Measurements from ENCODE around the gene TMTC2.
"Not testable (repeated sequence)": the region's sequence is repeated elsewhere in the genome, so short reads cannot be mapped to it uniquely, and the experiment has no call there.

TMTC2 gene

DNA sequence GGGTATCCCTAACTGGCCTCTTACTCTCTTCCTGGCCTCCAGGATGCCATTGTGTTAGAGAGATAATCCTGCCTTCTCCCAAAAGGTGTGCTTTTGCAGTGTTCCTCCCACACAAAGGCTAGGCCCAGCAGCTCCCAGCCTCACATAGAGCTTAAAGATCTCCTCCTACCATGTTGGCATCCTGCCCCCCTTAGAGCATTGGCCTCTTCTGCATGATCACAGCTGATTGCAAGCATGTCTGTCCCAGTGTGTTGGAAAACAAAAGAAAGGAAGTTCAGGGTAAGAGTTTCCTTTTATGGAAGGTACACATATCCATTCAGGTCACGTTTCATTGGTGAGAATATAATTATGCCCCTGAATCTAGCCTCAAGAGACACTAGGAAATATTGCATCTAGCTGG lies 405.4 kb downstream of the TMTC2 start:
- Mint-ChIP-seq H3K9me3 (ENCODE audit: low read depth) (peaks cover 3% of the 10 kb centered on the region), H3K27ac (no peak overlapping the region), H3K27me3 (no peaks in the 10 kb centered on the region), H3K36me3 (peaks cover 3% of the 10 kb centered on the region), H3K4me1 (ENCODE audit: low read depth) (no peaks in the 10 kb centered on the region), H3K4me3 (no peak overlapping the region)

DNA sequence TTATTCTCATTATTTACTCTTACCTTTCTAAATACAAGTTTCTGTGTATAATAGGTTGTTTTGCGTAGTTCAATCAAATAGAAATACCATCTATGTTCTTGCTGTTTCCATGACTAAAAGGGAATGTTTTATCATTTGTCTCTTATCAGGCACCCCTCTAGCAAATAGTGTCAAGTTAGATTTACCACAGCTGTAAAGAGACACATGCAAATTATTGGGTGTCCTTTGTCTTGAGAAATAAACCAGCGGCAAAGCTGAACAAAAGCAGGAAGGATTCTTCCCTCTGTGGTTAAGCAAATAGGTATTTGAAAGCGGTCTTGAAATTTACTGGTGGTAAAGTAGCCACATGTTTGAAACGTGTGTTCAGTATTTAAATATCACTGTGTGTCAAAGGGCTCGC lies 405.9 kb downstream of the TMTC2 start:
- H3K9me3 Mint-ChIP-seq (ENCODE audit: low read depth), result peaks cover 3% of the 10 kb centered on the region
- peaks cover 3% of the 10 kb centered on the region for H3K36me3 Mint-ChIP-seq
- H3K27ac Mint-ChIP-seq, result no peak overlapping the region
- H3K27me3 Mint-ChIP-seq, result no peaks in the 10 kb centered on the region
- no peak overlapping the region for H3K4me3 Mint-ChIP-seq
- H3K4me1 Mint-ChIP-seq (ENCODE audit: low read depth), result no peaks in the 10 kb centered on the region

DNA sequence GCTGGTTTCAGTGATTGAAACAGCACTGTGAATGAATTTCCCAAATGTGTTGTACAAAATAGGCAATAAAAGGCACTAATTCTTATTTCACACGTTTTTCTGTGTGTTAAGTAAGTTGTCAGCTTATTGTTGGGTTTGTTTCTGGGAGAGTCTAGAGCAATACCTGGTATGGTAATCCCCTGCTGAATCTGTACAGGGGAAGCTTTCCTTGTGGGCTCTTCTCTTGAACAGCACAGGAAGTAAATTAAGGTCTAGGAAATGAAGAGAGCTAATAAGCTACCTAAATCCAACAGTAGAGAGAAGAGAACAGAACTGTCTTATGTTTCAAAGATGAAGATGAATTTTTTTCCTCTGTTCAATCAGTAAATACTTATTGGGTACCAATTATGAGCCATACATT lies 406.7 kb downstream of the TMTC2 start:
- Mint-ChIP-seq H3K4me3 (no peak overlapping the region), H3K4me1 (ENCODE audit: low read depth) (no peaks in the 10 kb centered on the region), H3K9me3 (ENCODE audit: low read depth) (peaks cover 3% of the 10 kb centered on the region), H3K27ac (no peak overlapping the region), H3K36me3 (peaks cover 3% of the 10 kb centered on the region), H3K27me3 (no peaks in the 10 kb centered on the region)

DNA sequence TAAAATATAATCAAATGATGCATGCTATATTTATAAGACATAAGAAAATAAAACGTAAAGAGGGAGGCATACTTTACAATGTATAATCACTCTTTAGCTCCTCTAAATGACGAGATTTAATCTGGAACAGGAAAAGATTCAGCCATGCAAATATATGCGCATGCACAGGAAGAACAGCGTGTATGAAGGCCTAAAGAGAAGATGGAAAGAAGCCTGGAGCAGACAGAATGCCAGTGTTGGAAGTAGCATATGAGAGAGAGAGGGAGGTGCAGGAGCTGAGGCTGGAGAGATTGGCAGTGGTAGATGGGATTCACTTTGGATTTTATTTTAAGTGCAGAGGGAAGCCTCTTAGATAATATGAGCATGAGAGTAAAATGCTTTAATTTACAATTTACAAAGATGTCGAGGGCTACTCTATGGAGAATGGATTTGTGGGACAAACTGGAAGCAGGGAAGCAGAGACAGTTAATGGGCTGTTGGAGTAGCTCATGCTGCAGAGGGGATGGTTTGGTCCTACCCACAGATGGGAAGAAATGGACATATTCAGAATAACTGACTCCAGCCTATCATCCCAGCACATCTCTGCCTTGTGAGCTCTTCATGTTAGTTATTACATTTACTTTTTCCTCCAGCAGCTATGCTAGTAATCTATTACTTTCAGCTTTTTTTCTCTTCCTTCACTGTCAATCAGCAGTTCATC lies 411.1 kb downstream of the TMTC2 start:
- no peaks in the 10 kb centered on the region for H3K27me3 Mint-ChIP-seq
- peaks cover 3% of the 10 kb centered on the region for H3K9me3 Mint-ChIP-seq (ENCODE audit: low read depth)
- H3K4me1 Mint-ChIP-seq (ENCODE audit: low read depth), result no peaks in the 10 kb centered on the region
- no peaks in the 10 kb centered on the region for H3K36me3 Mint-ChIP-seq
- no peak overlapping the region for H3K4me3 Mint-ChIP-seq
- no peak overlapping the region for H3K27ac Mint-ChIP-seq

DNA sequence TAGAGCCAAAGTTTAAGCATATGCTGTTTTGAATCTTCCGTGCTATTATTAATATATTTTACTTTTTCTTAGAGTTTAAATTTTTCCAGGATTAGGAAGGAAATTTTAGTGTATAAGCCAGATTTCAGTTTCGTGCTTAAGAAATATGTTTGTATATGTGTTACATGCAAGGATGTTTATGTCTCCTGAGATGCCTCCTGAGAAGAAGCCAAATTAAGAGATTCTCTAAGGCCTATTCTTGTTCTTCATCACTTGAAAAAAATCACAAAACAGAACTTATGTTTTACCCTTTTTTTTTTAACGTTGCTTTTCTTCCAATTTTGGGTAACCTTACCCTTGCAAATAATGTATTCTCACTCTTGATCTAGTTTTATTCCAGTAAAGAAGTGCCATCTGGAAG lies 412.7 kb downstream of the TMTC2 start:
- Mint-ChIP-seq H3K9me3 (ENCODE audit: low read depth) (peaks cover 3% of the 10 kb centered on the region), H3K27me3 (no peaks in the 10 kb centered on the region), H3K36me3 (no peaks in the 10 kb centered on the region), H3K27ac (no peak overlapping the region), H3K4me1 (ENCODE audit: low read depth) (no peaks in the 10 kb centered on the region), H3K4me3 (no peak overlapping the region)

DNA sequence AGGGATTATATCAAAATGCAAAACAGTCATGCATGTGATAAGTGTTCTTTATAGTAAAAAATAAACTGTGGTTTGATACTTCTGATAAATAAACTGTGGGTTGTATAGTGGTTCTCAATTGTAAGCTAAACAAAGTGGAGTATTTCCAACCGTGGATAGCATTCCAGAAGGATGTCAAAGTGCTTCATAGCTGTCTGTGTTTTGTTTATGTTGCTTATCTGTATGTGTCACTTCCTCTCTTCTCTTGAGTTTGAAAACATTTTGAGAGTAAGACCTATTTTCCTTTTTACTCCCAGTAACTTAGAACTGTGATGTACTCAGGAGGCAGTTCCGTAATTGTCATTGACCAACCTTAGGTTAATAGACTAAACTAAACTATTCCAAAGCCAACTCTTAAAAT lies 415.8 kb downstream of the TMTC2 start:
- no peak overlapping the region for H3K4me3 Mint-ChIP-seq

DNA sequence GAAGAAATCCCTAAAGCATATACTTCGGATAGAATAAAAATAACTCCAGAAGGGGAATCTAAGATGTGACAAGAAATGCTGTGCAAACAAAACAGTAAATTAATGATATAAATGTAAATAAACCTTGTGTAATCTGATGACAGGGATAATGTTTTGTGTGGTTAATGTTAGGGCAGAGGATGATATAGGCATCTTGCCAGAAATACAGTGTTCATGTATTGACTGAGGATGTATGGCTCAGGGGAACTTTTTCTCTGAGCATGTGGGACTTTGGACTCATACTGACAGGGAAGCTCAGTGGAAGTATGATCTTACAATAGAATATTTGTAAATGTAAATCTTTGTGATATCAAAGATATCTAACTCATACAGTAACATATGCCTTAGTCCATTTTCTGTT lies 420.2 kb downstream of the TMTC2 start:
- Mint-ChIP-seq H3K9me3 (ENCODE audit: low read depth) (no peaks in the 10 kb centered on the region), H3K36me3 (no peaks in the 10 kb centered on the region), H3K27ac (no peak overlapping the region), H3K4me3 (no peak overlapping the region), H3K27me3 (no peaks in the 10 kb centered on the region), H3K4me1 (ENCODE audit: low read depth) (no peaks in the 10 kb centered on the region)

More for the DNA sequence above, 415.8 kb downstream of the TMTC2 start:
- no peaks in the 10 kb centered on the region for H3K4me1 Mint-ChIP-seq (ENCODE audit: low read depth)
- no peak overlapping the region for H3K27ac Mint-ChIP-seq
- no peaks in the 10 kb centered on the region for H3K9me3 Mint-ChIP-seq (ENCODE audit: low read depth)
- no peaks in the 10 kb centered on the region for H3K27me3 Mint-ChIP-seq
- no peaks in the 10 kb centered on the region for H3K36me3 Mint-ChIP-seq

DNA sequence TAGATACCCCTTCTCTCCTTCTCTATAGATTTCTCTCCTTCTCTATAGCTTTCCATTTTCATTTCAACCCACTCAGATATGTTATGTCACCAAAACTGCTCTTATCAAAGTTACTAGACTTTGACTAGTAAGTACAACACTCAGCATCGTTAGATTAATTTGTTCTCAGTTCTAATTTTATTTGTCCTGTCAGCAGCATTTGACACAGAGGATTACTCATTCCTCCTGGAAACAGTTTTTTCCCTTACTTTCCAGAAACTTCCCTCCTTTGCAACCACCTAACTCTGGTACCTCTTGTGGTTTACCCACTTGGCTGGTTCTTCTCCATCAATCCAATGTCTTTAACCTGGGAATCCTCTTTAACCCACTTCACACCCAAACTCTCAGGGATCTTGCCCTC lies 423.7 kb downstream of the TMTC2 start:
- Mint-ChIP-seq H3K27ac (no peak overlapping the region), H3K36me3 (no peaks in the 10 kb centered on the region), H3K4me1 (ENCODE audit: low read depth) (no peaks in the 10 kb centered on the region), H3K27me3 (no peaks in the 10 kb centered on the region), H3K4me3 (no peak overlapping the region), H3K9me3 (ENCODE audit: low read depth) (no peaks in the 10 kb centered on the region)

DNA sequence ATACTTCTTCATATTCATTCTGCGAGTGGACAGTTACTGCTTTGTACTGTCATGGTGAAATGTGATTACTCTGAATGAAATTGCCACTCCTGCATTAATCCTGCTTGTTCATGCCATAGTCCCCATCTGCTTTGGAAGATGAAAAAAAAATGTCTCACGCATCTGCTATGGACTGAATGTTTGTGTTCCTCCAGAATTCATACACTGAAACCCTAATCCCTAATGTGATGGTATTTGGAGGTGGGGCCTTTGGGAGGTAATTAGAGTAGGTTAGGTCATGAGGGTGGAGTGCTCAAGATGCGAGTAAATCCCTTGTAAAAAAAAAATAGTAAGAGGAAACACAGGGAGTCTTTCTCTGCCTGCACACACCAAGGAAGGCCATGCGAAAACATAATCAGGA lies 427.2 kb downstream of the TMTC2 start:
- Mint-ChIP-seq H3K36me3 (no peaks in the 10 kb centered on the region), H3K4me3 (no peak overlapping the region), H3K4me1 (ENCODE audit: low read depth) (no peaks in the 10 kb centered on the region), H3K27ac (no peak overlapping the region), H3K27me3 (no peaks in the 10 kb centered on the region), H3K9me3 (ENCODE audit: low read depth) (peaks cover 12% of the 10 kb centered on the region)

DNA sequence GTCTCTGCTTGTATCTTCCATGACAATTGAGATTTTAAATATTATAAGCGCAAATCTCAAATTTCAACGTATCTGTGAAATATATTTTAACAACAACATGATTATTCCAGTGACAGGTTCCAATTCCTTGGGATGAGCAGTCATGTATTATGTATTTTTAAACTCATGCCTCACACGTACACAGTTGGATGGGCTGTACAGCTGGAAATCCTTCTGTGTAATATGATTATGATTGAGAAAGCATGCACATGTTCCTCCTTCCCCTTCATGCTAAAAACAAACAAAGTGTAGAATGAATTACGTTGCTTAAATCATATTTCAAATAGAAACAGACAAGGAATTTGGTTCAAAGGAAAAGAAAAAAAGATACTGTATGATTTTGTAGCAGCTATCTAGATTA lies 428.3 kb downstream of the TMTC2 start:
- no peaks in the 10 kb centered on the region for H3K36me3 Mint-ChIP-seq
- H3K9me3 Mint-ChIP-seq (ENCODE audit: low read depth), result peaks cover 12% of the 10 kb centered on the region
- H3K4me3 Mint-ChIP-seq, result no peak overlapping the region
- no peaks in the 10 kb centered on the region for H3K4me1 Mint-ChIP-seq (ENCODE audit: low read depth)
- no peaks in the 10 kb centered on the region for H3K27me3 Mint-ChIP-seq
- H3K27ac Mint-ChIP-seq, result no peak overlapping the region

DNA sequence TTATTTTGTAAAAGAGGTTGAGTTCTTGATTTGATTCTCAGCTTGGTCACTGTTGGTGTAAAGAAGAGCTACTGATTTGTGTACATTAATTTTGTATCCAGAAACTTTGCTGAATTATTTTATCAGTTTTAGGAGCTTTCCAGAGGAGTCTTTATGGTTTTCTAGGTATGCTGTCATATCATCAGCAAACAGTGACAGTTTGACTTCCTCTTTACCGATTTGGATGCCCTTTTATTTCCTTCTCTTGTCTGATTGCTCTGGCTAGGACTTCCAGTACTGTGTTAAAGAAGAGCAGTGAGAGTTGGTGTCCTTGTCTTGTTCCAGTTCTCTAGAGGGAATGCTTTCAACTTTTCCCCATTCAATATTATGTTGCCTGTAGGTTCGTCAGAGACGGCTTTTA lies 431.2 kb downstream of the TMTC2 start:
- H3K36me3 Mint-ChIP-seq, result not testable (repeated sequence)

DNA sequence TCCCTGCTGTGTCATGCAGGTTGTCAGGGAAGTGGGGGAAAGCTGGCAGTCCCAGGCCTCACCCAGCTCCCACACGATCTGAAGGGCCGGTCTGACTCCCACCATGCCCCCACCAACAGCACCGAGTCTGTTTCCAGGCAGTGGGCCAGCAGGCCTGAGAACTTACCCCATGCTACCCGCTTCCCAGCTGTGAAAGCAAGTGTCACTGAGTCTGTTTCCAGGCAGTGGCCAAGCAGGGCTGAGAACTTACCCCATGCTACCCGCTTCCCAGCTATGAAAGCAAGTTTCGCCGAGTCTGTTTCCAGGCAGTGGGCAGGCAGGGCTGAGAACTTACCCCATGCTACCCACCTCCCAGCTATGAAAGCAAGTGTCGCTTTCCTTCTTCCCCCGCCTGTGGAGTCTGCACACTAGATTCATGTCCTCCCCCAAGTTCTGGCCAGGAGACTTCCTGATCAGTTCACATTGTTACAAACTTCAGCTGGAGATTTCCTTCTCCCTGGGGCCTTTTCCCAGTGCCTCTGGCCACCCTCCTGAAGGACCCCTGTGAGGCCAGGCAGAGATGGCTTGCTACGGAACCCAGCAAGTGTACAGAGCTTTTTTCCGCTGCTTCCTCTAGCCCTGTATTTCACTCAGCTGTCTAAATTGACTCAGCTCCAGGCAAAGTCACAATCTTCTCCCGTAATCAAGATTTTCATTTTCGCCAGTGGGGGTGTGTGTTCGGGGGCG lies 435.4 kb downstream of the TMTC2 start:
- no peak overlapping the region for H3K27ac Mint-ChIP-seq
- H3K9me3 Mint-ChIP-seq (ENCODE audit: low read depth), result peaks cover 5% of the 10 kb centered on the region
- H3K36me3 Mint-ChIP-seq, result no peaks in the 10 kb centered on the region
- H3K4me1 Mint-ChIP-seq (ENCODE audit: low read depth), result no peaks in the 10 kb centered on the region
- no peak overlapping the region for H3K4me3 Mint-ChIP-seq
- H3K27me3 Mint-ChIP-seq, result no peaks in the 10 kb centered on the region

More for the DNA sequence above, 431.2 kb downstream of the TMTC2 start:
- not testable (repeated sequence) for H3K27ac Mint-ChIP-seq; H3K4me3 Mint-ChIP-seq; H3K4me1 Mint-ChIP-seq (ENCODE audit: low read depth); H3K27me3 Mint-ChIP-seq
- H3K9me3 Mint-ChIP-seq (ENCODE audit: low read depth), result peaks cover 12% of the 10 kb centered on the region

DNA sequence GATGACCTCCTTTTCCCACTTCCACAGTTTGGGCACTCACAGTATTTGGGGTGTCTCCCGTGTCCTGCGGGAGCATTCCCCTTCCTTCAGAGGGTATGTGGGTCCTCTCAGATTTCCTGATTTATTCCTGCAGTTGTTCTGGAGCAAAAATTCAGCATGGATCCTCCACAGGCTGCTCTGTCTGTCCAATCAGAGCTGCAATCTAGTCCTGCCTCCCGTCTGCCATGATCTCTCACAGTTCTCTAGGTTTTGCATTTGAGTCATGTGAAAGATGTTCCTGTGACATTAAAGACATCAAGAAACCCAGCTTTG lies 435.9 kb downstream of the TMTC2 start:
- H3K4me1 Mint-ChIP-seq (ENCODE audit: low read depth), result no peaks in the 10 kb centered on the region
- H3K9me3 Mint-ChIP-seq (ENCODE audit: low read depth), result peaks cover 5% of the 10 kb centered on the region
- no peaks in the 10 kb centered on the region for H3K36me3 Mint-ChIP-seq
- no peak overlapping the region for H3K4me3 Mint-ChIP-seq
- H3K27ac Mint-ChIP-seq, result no peak overlapping the region
- H3K27me3 Mint-ChIP-seq, result no peaks in the 10 kb centered on the region

DNA sequence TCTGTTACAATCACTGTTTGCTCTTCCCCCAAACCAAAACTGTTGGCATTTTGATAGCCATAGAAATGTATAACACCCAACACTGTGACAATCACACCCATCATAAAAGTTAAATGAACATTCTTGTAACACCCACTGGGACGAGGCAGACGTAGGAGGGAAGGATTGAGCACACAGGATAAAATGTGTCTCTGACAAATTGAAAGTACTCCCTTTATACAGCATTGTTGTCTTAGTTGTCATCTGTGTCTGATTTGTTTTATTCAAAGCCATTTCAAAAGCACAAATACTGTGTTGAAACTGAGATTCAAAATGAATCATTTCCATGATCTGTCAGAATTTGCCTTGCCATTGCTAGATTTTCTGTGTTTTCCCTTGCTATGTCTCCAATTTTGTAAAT lies 436.3 kb downstream of the TMTC2 start:
- Mint-ChIP-seq H3K4me1 (ENCODE audit: low read depth) (no peaks in the 10 kb centered on the region), H3K9me3 (ENCODE audit: low read depth) (peaks cover 5% of the 10 kb centered on the region), H3K4me3 (no peak overlapping the region), H3K27me3 (no peaks in the 10 kb centered on the region), H3K36me3 (no peaks in the 10 kb centered on the region), H3K27ac (no peak overlapping the region)

DNA sequence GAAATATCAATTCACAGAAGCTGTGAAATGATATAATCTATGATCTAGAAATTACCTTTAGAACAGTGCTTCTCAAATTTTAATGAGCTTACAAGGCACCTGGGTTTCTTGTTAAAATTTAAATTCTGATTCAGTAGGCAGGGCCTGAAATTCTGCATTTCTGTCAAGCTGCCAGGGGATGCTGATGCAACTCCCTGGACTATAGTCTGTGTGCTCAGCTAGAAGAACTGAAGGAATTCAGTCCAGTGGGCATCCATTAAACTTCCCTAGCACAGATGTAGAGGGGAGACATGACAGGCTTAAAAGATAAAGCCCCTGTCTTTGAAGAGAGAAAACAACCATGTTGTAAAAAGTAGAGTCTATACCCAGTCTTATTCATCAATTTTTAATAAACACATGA lies 441.8 kb downstream of the TMTC2 start:
- no peaks in the 10 kb centered on the region for H3K4me1 Mint-ChIP-seq (ENCODE audit: low read depth)

DNA sequence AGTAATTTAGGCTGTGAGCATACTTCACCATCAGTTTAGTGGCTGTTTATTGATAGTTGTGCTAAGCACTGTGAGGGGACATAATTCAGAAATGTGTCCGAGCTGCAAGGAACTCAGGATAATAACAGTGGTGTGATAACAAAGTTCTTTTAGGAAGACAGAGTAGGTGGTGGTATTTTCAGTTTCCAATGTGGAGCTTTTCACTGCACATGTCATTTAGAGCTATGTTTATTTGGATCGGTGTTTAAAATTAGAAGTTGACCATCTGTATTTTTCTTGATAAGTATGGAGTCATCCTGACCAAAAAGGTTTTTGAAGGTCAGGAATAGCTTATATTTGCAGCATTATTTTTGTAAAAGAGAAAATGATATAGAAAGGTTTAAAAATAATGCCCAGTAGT lies 443.5 kb downstream of the TMTC2 start:
- no peak overlapping the region for H3K27ac Mint-ChIP-seq
- H3K4me1 Mint-ChIP-seq (ENCODE audit: low read depth), result no peaks in the 10 kb centered on the region
- no peaks in the 10 kb centered on the region for H3K36me3 Mint-ChIP-seq
- H3K27me3 Mint-ChIP-seq, result no peaks in the 10 kb centered on the region
- no peaks in the 10 kb centered on the region for H3K9me3 Mint-ChIP-seq (ENCODE audit: low read depth)
- H3K4me3 Mint-ChIP-seq, result no peak overlapping the region

More for the DNA sequence above, 441.8 kb downstream of the TMTC2 start:
- Mint-ChIP-seq H3K9me3 (ENCODE audit: low read depth) (no peaks in the 10 kb centered on the region), H3K4me3 (no peak overlapping the region), H3K27me3 (no peaks in the 10 kb centered on the region), H3K27ac (no peak overlapping the region), H3K36me3 (no peaks in the 10 kb centered on the region)

Measured in activated naive CD8-positive, alpha-beta T cell (primary cell).